ENCODE results near the gene URM1. TPM values are rescaled to one million over a fixed set of nuclear protein-coding genes. Genes with fewer than 3 reads are reported as not detected.

URM1 gene
- total RNA-seq, 1 donor from 2014 or later: 26.6 TPM

DNA sequence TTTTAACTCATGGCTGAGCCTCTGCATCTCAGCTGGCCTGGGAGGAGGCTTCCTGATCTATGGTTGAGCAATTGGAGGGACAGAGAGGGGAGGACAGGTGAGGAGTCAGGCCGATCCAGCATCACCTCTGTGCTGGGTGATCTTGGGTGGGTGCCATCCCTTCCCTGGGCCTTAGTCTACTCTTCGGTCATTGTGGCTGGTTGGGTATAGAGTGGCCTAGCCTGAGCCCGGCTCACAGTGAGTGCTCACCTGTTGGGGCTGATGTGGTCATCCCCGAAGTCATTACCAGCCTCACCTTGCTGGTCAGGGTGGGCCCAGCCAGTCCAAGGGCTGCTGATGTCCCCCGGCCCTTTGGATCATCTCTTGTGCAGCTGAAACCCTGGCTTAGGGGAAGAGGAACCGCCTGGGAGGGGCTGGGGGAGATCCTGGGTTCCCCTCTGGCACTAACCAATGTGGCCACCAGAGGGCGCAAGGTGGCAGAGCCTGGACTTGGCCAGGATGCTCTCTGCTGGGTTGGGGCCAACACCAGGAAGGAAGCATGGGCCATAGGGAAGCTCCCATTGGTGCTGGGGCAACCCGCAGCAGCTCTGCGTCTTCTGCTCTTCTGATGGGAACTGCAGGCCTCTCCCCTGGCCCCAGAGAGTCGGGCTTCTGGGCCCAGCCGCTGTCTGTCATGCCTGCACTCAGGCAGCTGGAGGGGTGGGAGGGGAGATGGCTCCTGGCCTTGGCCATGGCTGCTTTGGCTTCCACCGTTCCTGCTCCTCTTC is 67.4 kb downstream of the URM1 start:
- H3K9me3 ChIP-seq (ENCODE audit: control insufficient read depth in 3 of 3, low read length in 3 of 3): no peaks in the 10 kb centered on the region
- H3K36me3 ChIP-seq (ENCODE audit: control insufficient read depth in 3 of 3, insufficient read depth in 3 of 3, low read length in 3 of 3): no peaks in the 10 kb centered on the region
- H3K4me1 ChIP-seq (ENCODE audit: control insufficient read depth in 3 of 3, insufficient read depth in 3 of 3, low read length in 3 of 3): peaks cover 4 to 9% (median 8%) of the 10 kb centered on the region in 3 donors
- no peak overlapping the region for H3K9ac ChIP-seq (ENCODE audit: low read depth in 1 of 3, low read length in 3 of 3)
- H3K27me3 ChIP-seq (ENCODE audit: control insufficient read depth in 3 of 3, insufficient read depth in 3 of 3, low read length in 3 of 3): no peaks in the 10 kb centered on the region
- H3K4me3 ChIP-seq (ENCODE audit: low read length in 3 of 3): peak overlapping the region in 1 of 3 donors; percentile 30
- H3K27ac ChIP-seq (ENCODE audit: low read depth, low read length): no peak overlapping the region

DNA sequence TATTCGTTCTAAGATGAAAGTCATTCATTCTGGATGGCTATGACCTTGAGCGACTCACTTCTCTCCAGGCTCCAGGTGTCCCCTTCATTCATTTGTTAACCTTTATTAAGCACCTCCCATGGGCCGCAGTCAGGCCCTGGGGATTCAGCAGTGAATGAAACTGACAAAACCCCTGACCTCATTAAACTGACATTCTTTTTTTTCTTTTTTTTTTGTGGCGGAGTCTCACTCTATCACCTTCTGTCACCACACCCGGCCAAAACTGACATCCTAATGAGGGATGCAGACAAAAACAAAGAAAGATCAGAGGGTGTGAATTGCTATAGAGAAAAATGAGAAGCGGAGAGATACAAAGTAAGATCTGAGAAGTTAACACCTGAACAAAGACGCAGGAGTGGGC is 68.1 kb downstream of the URM1 start:
- no peak overlapping the region for H3K4me3 ChIP-seq (ENCODE audit: low read length in 3 of 3)
- H3K9ac ChIP-seq (ENCODE audit: low read depth in 1 of 3, low read length in 3 of 3): no peak overlapping the region
- peaks cover 4 to 9% (median 8%) of the 10 kb centered on the region in 3 donors for H3K4me1 ChIP-seq (ENCODE audit: control insufficient read depth in 3 of 3, insufficient read depth in 3 of 3, low read length in 3 of 3)
- H3K27ac ChIP-seq (ENCODE audit: low read depth, low read length): no peak overlapping the region
- no peaks in the 10 kb centered on the region for H3K36me3 ChIP-seq (ENCODE audit: control insufficient read depth in 3 of 3, insufficient read depth in 3 of 3, low read length in 3 of 3)
- no peaks in the 10 kb centered on the region for H3K27me3 ChIP-seq (ENCODE audit: control insufficient read depth in 3 of 3, insufficient read depth in 3 of 3, low read length in 3 of 3)
- no peaks in the 10 kb centered on the region for H3K9me3 ChIP-seq (ENCODE audit: control insufficient read depth in 3 of 3, low read length in 3 of 3)

Other genes with a start within 250 kb of the URM1 start
- gene PTGES2, start 243.6 kb upstream of the URM1 start, total RNA-seq: 47.5 TPM
- 2.1 TPM for gene LCN2, start 221.9 kb upstream of the URM1 start, total RNA-seq
- 7.8 TPM for gene BBLN, start 211.1 kb upstream of the URM1 start, total RNA-seq
- gene CIZ1, start 179.8 kb upstream of the URM1 start, total RNA-seq: 12.0 TPM
- gene DNM1, start 168.0 kb upstream of the URM1 start, total RNA-seq: 20.4 TPM
- gene GOLGA2, start 95.4 kb upstream of the URM1 start, total RNA-seq: 85.1 TPM
- 17.7 TPM for gene SWI5, start 95.1 kb upstream of the URM1 start, total RNA-seq
- gene TRUB2, start 48.9 kb upstream of the URM1 start, total RNA-seq: 11.0 TPM
- 17.2 TPM for gene COQ4, start 48.5 kb upstream of the URM1 start, total RNA-seq
- gene SLC27A4, start 30.8 kb upstream of the URM1 start, total RNA-seq: 9.4 TPM
- gene CERCAM, start 49.5 kb downstream of the URM1 start, total RNA-seq: 33.4 TPM
- 15.7 TPM for gene ODF2, start 84.6 kb downstream of the URM1 start, total RNA-seq
- gene GLE1, start 133.3 kb downstream of the URM1 start, total RNA-seq: 16.7 TPM
- gene SPTAN1, start 181.2 kb downstream of the URM1 start, total RNA-seq: 368 TPM